GM21737 (cell line): ENCODE data around the gene TRIM67.

Experiments
- ATAC-seq: cut with Tn5 transposase; IDR thresholded peaks from one replicate; pipeline ENCODE4 v1.9.1; 2021; ENCODE audit warnings: mild to moderate bottlenecking, moderate library complexity; ENCODE audit not compliant: unreplicated experiment

TRIM67 gene

GRCh38 chr1:231183639-231184590, 22.1 kb downstream of the TRIM67 start:
- ATAC-seq, result no peak

GRCh38 chr1:231184891-231185290, 23.0 kb downstream of the TRIM67 start:
- no peak for ATAC-seq

DNA sequence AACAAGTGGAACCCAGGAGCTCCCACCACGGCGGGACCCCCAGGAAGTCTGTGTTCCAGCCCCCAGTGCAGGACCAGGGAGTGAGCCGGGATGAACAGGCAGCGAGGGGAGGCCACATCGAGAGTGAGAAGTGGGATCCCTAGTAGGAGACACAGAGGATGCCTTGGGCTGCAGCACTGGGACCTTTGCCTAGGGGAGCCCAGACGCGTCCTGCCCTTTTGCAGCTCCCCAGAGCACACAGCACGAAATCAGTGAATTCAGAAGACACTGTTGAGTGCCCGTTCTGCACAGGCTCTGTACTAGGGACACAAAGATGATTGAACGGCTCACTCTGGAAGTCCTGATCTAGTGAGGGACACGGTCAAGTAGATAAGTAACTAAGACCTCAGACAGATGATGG, 23.5 kb downstream of the TRIM67 start:
- ATAC-seq, result no peak

DNA sequence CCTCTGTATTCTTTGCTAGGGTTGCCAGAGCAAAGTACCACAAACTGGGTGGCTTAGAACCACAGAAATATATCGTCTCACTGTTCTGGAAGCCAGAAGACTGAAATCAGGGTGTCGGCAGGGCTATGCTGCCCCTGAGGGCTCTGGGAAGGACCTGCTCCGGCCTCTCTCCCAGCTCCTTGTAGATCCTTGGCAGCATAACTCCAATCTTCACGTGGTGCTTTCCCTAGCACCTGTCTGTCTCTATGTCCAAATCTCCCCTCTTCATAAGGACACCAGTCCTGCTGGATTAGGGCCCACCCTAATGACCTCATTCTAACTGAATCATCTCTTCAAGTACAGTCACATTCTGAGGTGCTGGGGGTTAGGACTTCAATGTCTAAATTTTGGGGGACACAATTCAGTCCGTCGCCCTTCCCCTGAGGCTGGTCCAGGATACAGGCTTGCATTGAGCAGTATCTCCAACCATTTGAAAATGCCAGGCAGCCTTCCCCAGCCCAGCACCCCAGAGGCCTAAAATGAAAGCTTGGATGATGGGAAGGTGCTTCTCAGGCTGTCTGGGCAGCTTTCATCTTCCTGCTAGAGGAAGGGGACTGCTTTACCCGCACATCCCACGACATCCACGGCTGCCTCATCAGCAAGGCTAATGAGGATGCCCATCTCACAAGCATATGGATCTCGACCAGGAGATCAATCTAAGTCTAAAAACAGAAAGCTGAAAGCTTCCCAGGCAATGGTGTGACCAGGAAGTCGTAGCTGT, 24.7 kb downstream of the TRIM67 start:
- ATAC-seq, result no peak

DNA sequence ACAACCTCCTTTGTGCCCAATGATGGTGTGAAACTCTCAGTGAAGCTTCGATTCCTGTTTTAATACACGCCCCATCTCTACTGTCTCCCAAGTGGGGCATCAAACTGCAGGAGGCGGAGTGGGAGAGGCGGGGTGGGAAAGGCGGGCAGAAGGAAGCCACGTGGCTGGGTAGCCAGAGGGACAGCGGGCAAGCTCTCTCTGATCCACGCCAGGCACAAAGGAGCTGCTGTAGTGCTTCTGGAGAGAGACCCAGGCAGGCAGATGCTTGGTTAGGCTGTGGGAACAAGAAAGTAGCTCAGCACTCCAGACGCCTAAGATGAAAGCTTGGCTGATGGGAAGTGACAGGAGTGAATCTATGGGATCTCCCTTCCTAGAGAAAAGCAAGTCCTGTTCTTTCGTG, 25.7 kb downstream of the TRIM67 start:
- no peak for ATAC-seq

- no peak for ATAC-seq
Measured at GRCh38 chr1:231188072-231188471, 26.2 kb downstream of the TRIM67 start.

DNA sequence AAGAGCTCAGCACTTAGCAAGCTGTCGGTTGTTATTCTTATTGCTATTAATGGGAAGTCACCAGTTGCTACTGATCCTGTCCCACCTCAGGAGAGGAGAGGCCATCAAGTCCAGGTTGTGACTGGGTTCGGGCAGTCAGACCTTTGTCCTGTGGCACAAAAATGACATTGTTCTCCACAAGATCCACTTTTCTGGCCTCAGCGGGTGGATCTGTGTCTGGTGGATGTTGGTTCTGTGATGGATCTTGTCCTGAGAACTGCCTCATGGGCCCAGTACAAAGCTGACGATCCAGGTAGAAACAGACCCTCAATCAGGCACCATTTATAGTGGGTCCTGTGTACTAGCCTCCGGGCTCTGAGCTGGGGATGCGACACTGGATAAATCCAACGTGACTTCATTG, 26.9 kb downstream of the TRIM67 start:
- ATAC-seq, result no peak

DNA sequence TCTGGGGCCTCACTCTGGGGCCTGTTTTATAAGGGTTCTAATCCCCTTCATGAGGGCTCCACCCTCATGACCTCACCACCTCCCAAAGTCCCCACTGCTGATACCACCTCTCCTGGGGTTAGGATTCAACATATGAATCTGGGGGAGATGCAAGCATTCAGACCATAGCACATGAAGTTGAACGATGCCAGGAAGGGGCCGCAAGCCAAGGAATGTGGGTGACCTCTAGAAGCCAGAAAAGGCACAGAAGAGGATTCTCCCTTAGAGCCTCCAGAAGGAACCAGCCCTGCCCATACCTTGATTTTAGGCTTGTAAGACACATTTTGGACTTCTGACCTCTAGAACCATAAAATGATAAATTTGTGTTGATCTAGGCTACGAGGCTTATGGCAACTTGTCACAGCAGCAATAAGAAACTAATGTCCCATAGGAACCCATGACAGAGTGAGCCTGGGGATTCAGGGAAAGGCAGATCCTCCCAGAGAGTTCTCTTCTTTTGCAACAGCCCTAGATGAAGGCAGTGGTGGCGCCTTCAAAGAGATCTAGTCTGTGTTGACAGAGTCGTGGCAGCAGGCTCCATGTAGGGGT, 27.9 kb downstream of the TRIM67 start:
- ATAC-seq, result no peak

DNA sequence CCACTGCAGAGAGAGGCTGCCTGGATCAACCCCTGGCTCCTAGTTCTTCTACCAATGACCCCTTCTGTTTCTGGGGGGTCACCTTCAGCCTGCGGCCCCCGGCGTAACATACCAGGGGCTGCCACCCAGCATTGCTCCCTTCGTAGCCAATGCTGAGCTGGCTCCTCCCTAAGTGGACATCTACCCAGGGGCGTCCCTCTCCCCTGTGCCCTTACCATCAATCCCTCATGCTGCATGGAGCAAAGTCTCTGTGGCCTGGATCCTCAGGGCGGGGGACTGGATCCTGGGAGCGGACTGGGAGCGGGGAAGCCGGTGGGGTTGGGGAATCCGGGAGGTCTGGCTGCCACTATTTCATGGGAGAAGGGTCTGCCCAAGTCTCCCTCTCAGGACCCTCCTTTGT, 28.6 kb downstream of the TRIM67 start:
- no peak for ATAC-seq

- ATAC-seq, result no peak
Measured at GRCh38 chr1:231192620-231193163, 30.8 kb downstream of the TRIM67 start.

GRCh38 chr1:231193710-231194340, 32.0 kb downstream of the TRIM67 start:
- ATAC-seq, result no peak

DNA sequence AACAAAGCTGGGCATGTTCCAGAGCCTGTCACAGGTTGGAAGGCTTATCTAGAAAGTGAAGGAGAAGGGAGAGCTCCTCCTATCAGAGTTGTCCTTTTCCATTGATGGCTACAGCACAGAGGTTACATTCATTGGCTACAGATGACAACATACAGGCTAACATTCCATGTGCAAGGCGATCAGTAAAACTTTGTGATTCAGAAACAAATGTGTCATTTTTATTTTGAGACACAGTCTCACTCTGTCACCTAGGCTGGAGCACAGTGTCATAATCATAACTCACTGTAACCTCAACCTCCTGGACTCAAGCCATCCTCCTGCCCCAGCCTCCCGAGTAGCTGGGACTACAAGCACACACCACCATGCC, 32.6 kb downstream of the TRIM67 start:
- ATAC-seq, result no peak

DNA sequence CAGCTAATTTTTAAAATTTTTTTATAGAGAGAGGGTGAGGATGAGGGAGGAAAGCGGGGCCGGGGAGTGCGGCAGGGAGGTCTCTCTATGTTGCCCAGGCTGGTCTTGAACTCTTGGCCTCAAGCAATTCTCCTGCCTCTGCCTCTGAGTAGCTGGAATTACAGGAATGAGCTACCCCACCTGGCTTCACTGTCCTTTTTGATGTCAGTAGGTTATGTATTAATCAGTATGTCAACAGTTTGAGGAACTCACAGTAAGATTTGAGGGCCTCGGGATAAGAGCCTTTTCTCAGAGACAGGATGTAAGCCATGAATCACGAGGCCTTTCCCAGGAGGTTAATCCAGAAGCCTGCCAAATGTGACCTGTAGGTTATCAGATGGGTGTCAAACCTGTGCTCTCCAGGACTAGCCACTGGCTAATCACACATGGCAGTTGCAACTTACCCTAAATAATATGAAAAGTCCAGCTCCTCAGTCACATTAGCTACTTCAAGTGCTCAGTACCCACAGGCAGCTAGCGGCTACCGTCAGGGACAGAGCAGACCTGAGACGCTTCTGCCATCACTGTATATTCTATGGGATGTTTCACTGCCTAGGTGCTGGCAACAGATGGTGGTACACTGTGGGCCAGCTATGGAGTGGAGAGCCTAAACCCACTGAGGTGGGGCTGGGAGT, 33.1 kb downstream of the TRIM67 start:
- no peak for ATAC-seq

DNA sequence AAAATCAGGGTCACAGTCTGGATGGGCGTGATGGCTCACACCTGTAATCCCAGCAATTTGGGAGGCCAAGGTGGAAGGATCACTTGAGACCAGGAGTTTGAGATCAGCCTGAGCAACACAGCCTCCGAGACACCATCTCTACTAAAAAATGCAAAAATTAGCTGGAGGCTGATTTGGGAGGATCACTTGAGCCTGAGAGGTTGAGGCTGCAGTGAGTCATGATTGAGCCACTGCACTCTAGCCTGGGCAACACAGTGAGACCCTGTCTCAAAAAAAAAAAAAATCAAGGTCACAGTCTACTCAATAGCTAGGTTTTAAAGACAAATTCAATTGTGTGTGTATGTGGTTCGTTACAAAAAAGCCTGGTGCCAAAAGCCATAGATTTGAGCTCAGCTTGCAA, 34.4 kb downstream of the TRIM67 start:
- no peak for ATAC-seq

DNA sequence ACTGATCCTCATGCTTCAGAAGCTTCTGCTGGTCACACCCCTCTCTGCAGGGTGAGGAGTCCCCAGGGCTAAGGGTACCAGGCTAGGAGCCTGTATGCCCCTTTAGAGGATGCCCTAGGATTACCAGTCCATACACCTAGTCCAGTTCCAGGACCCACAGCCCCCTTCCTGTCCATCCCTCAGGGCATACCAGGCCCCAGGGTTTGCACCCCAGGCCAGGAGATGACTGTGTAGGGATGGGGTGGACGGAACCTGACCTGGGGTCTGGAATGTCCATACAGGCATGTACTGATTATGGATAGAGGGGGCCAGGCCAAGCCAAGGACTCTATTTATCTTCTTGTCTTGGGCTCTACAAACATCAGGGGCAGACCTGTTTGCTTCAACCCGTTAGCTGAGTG, 34.9 kb downstream of the TRIM67 start:
- no peak for ATAC-seq

GRCh38 chr1:231199868-231200267, 38.0 kb downstream of the TRIM67 start:
- no peak for ATAC-seq

DNA sequence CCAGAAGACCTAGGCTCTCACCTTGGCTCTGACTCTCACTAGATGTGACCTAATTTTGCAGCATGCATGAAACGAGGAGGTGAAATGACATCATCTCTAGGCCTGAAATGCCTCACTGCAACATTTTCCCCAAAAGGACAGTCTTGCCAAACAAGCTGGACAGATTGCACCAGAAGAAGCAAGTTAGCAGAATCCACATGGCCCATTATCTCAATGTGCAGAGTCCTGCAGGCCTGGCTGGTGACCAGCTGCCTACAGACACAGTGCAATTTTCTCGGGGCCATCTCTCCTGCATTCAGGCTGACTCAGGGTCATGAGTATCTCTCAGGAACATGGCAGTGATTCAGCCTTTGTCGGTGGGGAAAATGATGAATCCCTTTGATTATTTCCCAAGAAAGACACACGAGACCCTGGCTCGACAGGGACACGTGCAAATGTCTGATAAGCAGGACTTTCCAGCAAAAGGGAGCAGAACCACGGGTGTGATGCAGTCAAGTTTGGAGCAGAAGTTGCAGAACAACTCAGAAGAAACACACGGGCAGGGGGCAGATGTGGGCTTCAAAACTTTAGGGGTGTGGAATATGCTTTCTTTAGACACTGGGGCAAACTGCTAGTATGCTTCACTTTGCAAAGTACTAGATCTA, 38.7 kb downstream of the TRIM67 start:
- ATAC-seq, result no peak

GRCh38 chr1:231201375-231201978, 39.6 kb downstream of the TRIM67 start:
- no peak for ATAC-seq

- no peak for ATAC-seq
Measured at GRCh38 chr1:231201979-231202633, 40.2 kb downstream of the TRIM67 start.
